ENCODE results near the gene ZNF821. TPM values are rescaled to one million over a fixed set of nuclear protein-coding genes. Genes with fewer than 3 reads are reported as not detected.

The ZNF821 gene
- total and polyA plus RNA-seq, 10 of the 15 experiments (the other 5 are each of a cell fraction or from before 2014, with no cell fraction given): 0.82 to 9.9 (median 6.8) TPM

- POLR2A ChIA-PET: no interaction called here
- intact Hi-C loops (cut with micrococcal nuclease; ENCODE audit: unreplicated experiment): no loop called here
- peaks cover 7 to 13% of the 10 kb centered on the region in 2 experiments; a peak in 3 of 4 replicates for H3K36me3 ChIP-seq (ENCODE audit: control insufficient read depth in 2 of 2, insufficient read depth in 2 of 2, low read length in 1 of 2)
Observed at GRCh38 chr16:71859762-71860521, 24.0 kb downstream of the ZNF821 start.

More at GRCh38 chr16:71859762-71860521, 24.0 kb downstream of the ZNF821 start:
- H3K27ac ChIP-seq (ENCODE audit: control insufficient read depth, insufficient read depth): no peak overlapping the region
- TF ChIP-seq, protein P1, sequence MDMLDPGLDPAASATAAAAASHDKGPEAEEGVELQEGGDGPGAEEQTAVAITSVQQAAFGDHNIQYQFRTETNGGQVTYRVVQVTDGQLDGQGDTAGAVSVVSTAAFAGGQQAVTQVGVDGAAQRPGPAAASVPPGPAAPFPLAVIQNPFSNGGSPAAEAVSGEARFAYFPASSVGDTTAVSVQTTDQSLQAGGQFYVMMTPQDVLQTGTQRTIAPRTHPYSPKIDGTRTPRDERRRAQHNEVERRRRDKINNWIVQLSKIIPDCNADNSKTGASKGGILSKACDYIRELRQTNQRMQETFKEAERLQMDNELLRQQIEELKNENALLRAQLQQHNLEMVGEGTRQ (IDR thresholded peaks at IDR 0.05; ENCODE audit: borderline replicate concordance, low read depth, low read length): no peak
- TF ChIP-seq HDAC6 (IDR thresholded peaks at IDR 0.05; ENCODE audit: unreplicated experiment) (no peak), MLLT1 (IDR thresholded peaks at IDR 0.05) (no peak), CBX5 (IDR thresholded peaks at IDR 0.05; ENCODE audit: low read depth) (no peak), POLR2AphosphoS2 (IDR thresholded peaks at IDR 0.05; ENCODE audit: low read depth, low read length) (0 out of 2 replicates have a peak, but pooled peaks have one; percentile 25), ZNF622 (IDR thresholded peaks at IDR 0.05) (no peak), MYB (IDR thresholded peaks at IDR 0.05; ENCODE audit: borderline replicate concordance, low read depth, low read length) (no peak), CREB1 (IDR thresholded peaks at IDR 0.05; ENCODE audit: low read depth) (no peak), CEBPZ (IDR thresholded peaks at IDR 0.05; ENCODE audit: low read depth, low read length) (no peak)
- ChIA-PET RAD21 (ENCODE audit: unreplicated experiment) (no interaction called here), CTCF (no interaction called here), SMC1A (ENCODE audit: uncharacterized antibody, unreplicated experiment) (interaction anchor here (1.2 kb wide), 1 partner anchor 11 kb away, joined by 3 read pairs; no protein-coding TSS in a partner anchor)
- no peaks in the 10 kb centered on the region for H3K27me3 ChIP-seq (replicated peaks in 1 of 2; ENCODE audit: control insufficient read depth in 2 of 2, insufficient read depth in 2 of 2, low read length in 1 of 2)
- no TSS peak for BruUV-seq (replicated peaks)
- H2AFZ ChIP-seq (ENCODE audit: control insufficient read depth, low read depth, low read length): no peak overlapping the region
- peaks cover 7% of the 10 kb centered on the region for H3K4me1 ChIP-seq (ENCODE audit: control insufficient read depth, insufficient read depth, low read length)
- in situ Hi-C loops (cut with MboI): no loop called here
- no peak overlapping the region for H3K9ac ChIP-seq (ENCODE audit: control insufficient read depth, insufficient read depth, low read length)
- H3K4me3 ChIP-seq: no peak overlapping the region
- DNase-seq (ENCODE audit: low read depth, low spot score) (no peak), ATAC-seq (no peak), FAIRE-seq (no peak)
- peaks cover 6% of the 10 kb centered on the region for H3K79me2 ChIP-seq (ENCODE audit: control insufficient read depth, insufficient read depth, low read length)
- H3K4me2 ChIP-seq (ENCODE audit: control insufficient read depth, insufficient read depth): no peak overlapping the region
- H3K9me3 ChIP-seq (replicated peaks; ENCODE audit: control insufficient read depth, insufficient read depth, low read length): no peaks in the 10 kb centered on the region
- no peaks in the 10 kb centered on the region for H4K20me1 ChIP-seq (ENCODE audit: control insufficient read depth, insufficient read depth)
- 93% methylated on average over 32 of the region's 32 CpGs for WGBS (ENCODE audit: insufficient coverage, insufficient replicate concordance, low lambda C conversion rate, missing lambda C conversion rate)

All from GM12878 (cell line).